Endothelial cell of umbilical vein (primary cell): Measurements from ENCODE around the gene POLN. TPM values are rescaled to one million over a fixed set of nuclear protein-coding genes. Genes with fewer than 3 reads are reported as not detected.
A peak's percentile ranks its signal among the peaks of the same experiment; 100 is the strongest.

Experiments
- BruUV-seq: library from RNA; stranded (reverse); fragments of 400-500 nt; replicated peaks from 2 replicates; lab custom pipeline; 2021; lab: Mats Ljungman, UMichigan
- CTCF ChIA-PET: fragments of 300-600, 350-600 bp; sonication (Branson Sonifier 250); formaldehyde crosslinking; loops from one replicate; lab custom pipeline; 2021; ENCODE audit warnings: antibody characterized with exemption, inconsistent platforms; lab: Charles Lee
- POLR2A ChIA-PET: fragments of 300-600, 350-600 bp; sonication (Branson Sonifier 250); formaldehyde crosslinking; loops from one replicate; lab custom pipeline; 2021; ENCODE audit warnings: antibody characterized with exemption, inconsistent platforms; lab: Charles Lee
- DNase-seq: peaks from one replicate; pipeline ENCODE4 v3.0.0-alpha.2; 2011; ENCODE audit warnings: low read depth, low spot score
- FAIRE-seq: peaks from 2 replicates; lab custom pipeline; 2011; peaks lifted over from hg19 to GRCh38; lab: Jason Lieb, UNC
- H2AFZ ChIP-seq: 2 replicates; pipeline ENCODE4 v1.6.0; 2012; ENCODE audit warnings: low read depth, low read length, control low read depth, inconsistent platforms
- H3K27ac ChIP-seq: 2 replicates; pipeline ENCODE4 v1.5.1; 2011; ENCODE audit warnings: low read depth, mild to moderate bottlenecking, control low read depth, low read length, moderate library complexity; ENCODE audit not compliant: insufficient read depth
- H3K27me3 ChIP-seq, 2 experiments: 2 replicates each; pipeline versions ENCODE4 v1.6.0 to v1.6.1; 2011; ENCODE audit warnings: low read length in 2 of 2, mixed read lengths in 1 of 2; ENCODE audit not compliant: control insufficient read depth in 2 of 2, insufficient read depth in 2 of 2
- H3K36me3 ChIP-seq, 2 experiments: 2 replicates in 1 of 2; 3 replicates in 1 of 2; pipeline ENCODE4 v1.5.1; 2011; ENCODE audit warnings: low read length in 2 of 2, mild to moderate bottlenecking in 1 of 2, moderate library complexity in 1 of 2; ENCODE audit not compliant: control insufficient read depth in 2 of 2, insufficient read depth in 2 of 2; ENCODE audit errors: extremely low read depth in 1 of 2
- H3K4me1 ChIP-seq: 3 replicates; pipeline ENCODE4 v1.5.1; 2011; ENCODE audit warnings: mild to moderate bottlenecking, low read length; ENCODE audit not compliant: control insufficient read depth, insufficient read depth; ENCODE audit errors: extremely low read depth
- H3K4me2 ChIP-seq: 2 replicates; pipeline ENCODE4 v1.6.1; 2011; ENCODE audit warnings: low read length, control low read depth, mixed read lengths; ENCODE audit not compliant: insufficient read depth
- H3K4me3 ChIP-seq, 3 experiments: fragments of 200-600 bp in 1 of 3; sonication (generic), shearing (Covaris generic) in 1 of 3; replicated peaks in 1 of 3; 2 replicates each; pipeline ENCODE4 v1.5.1; 2011 to 2016; ENCODE audit warnings: control low read depth in 3 of 3, low read length in 3 of 3, mild to moderate bottlenecking in 2 of 3, inconsistent platforms in 1 of 3, low read depth in 1 of 3, moderate library complexity in 1 of 3; ENCODE audit not compliant: insufficient read depth in 1 of 3
- H3K79me2 ChIP-seq: 2 replicates; pipeline ENCODE4 v1.6.0; 2012; ENCODE audit warnings: low read length, inconsistent platforms; ENCODE audit not compliant: control insufficient read depth, insufficient read depth
- H3K9ac ChIP-seq: replicated peaks from 2 replicates; pipeline ENCODE3; 2011; ENCODE audit warnings: low read length, control low read depth; ENCODE audit not compliant: insufficient read depth; ENCODE audit errors: extremely low read depth
- H3K9me1 ChIP-seq: replicated peaks from 3 replicates; pipeline ENCODE4 v1.6.0; 2011; ENCODE audit warnings: mild to moderate bottlenecking, low read length; ENCODE audit not compliant: control insufficient read depth, insufficient read depth; ENCODE audit errors: extremely low read depth
- H3K9me3 ChIP-seq: replicated peaks from 2 replicates; pipeline ENCODE4 v1.5.1; 2012; ENCODE audit warnings: low read length, inconsistent platforms; ENCODE audit not compliant: control insufficient read depth, insufficient read depth
- H4K20me1 ChIP-seq: replicated peaks from 2 replicates; pipeline ENCODE3; 2011; ENCODE audit warnings: mild to moderate bottlenecking, low read length; ENCODE audit not compliant: control insufficient read depth, insufficient read depth; ENCODE audit errors: extremely low read depth
- CTCF ChIP-seq, 2 donors: IDR thresholded peaks; 1 replicate in 1 of 2; 2 replicates in 1 of 2; pipeline ENCODE4 v1.5.1; 2011; ENCODE audit warnings: low read length in 2 of 2, mild to moderate bottlenecking in 2 of 2, moderate library complexity in 2 of 2, control low read depth in 1 of 2, inconsistent platforms in 1 of 2, low read depth in 1 of 2; ENCODE audit not compliant: insufficient read depth in 1 of 2; ENCODE audit errors: extremely low read depth in 1 of 2
- EZH2 ChIP-seq: IDR thresholded peaks from 2 replicates; pipeline ENCODE4 v1.6.1; 2012; ENCODE audit warnings: borderline replicate concordance, low read depth, mild to moderate bottlenecking, moderate library complexity, low read length, inconsistent platforms; ENCODE audit not compliant: severe bottlenecking
- FOS ChIP-seq: IDR thresholded peaks from 2 replicates; pipeline ENCODE4 v1.6.1; 2011; ENCODE audit warnings: mild to moderate bottlenecking, low read length, moderate library complexity, borderline replicate concordance; ENCODE audit not compliant: insufficient read depth
- GATA2 ChIP-seq: IDR thresholded peaks from 2 replicates; pipeline ENCODE4 v1.7.0; 2011; ENCODE audit warnings: low read depth, mild to moderate bottlenecking, moderate library complexity, mixed read lengths, low read length; ENCODE audit not compliant: insufficient read length, insufficient read depth
- JUN ChIP-seq: IDR thresholded peaks from 2 replicates; pipeline ENCODE4 v1.6.1; 2011; ENCODE audit warnings: borderline replicate concordance, low read depth; ENCODE audit not compliant: insufficient read length, insufficient read depth
- MAX ChIP-seq: IDR thresholded peaks from 2 replicates; pipeline ENCODE4 v1.6.1; 2011; ENCODE audit not compliant: insufficient read depth, insufficient read length
- POLR2A ChIP-seq: IDR thresholded peaks from 2 replicates; pipeline ENCODE4 v1.6.1; 2012; ENCODE audit warnings: low read depth, mild to moderate bottlenecking, control low read depth, low read length
- POLR2AphosphoS5 ChIP-seq: IDR thresholded peaks from 2 replicates; pipeline ENCODE4 v1.6.1; 2012; ENCODE audit warnings: low read depth, mild to moderate bottlenecking, control low read depth, low read length, moderate library complexity; ENCODE audit not compliant: insufficient read depth
- dilution Hi-C: fragments of 300-500 bp; cut with MboI; formaldehyde crosslinking; loops from one replicate; pipeline ENCODE4 v1.15.0; 2019; ENCODE audit warnings: low sequenced_read_pairs; ENCODE audit not compliant: extremely low pct_ligation_motif_present
- intact Hi-C: fragments of 100-400 bp; cut with micrococcal nuclease; formaldehyde crosslinking; loops from one replicate; pipeline ENCODE4 v1.10.0; 2022
- polyA plus RNA-seq, 4 experiments: library from polyadenylated mRNA; depleted of rRNA in 3 of 4; stranded (reverse) in 3 of 4; unstranded in 1 of 4; fragments of >200 nt; gene quantifications; 2 replicates each; pipeline versions ENCODE4 v1.2.1 to v1.2.3, GENCODE V29; 2011 to 2012; ENCODE audit warnings: missing spikeins in 1 of 4
- total RNA-seq: library from RNA; stranded (reverse); gene quantifications from 2 replicates; pipeline ENCODE4 v1.2.3, GENCODE V29; 2021

The POLN gene
- total and polyA plus RNA-seq, 2 donors (not counting 3 experiments of a cell fraction or from before 2014, with no cell fraction given) = 1.3 to 4.2 TPM

DNA sequence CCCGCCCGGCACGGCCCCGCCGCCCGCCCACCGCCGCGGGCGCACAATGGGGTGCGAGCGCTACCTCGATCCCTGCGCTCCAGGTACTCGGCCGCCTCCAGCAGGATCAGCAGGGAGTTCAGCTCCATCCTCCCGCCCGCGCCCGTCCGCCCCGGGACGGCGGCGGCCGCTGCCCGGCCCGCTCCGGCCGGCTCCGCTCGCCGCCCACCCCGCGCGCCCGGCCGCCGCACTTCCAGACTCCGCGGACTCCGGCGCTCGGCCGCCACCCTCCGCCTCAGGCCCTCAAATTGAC, 19.9 kb upstream of the POLN start, which contains the start of gene MXD4:
Gene MXD4 (minus strand): TSS at position 257 of the 292 bp plus-strand sequence. CDS start 129 bp downstream, at position 128.
- TF ChIP-seq CTCF (IDR thresholded peaks at IDR 0.05; ENCODE audit: extremely low read depth in 1 of 2, insufficient read depth in 1 of 2, low read depth in 1 of 2, low read length in 2 of 2) (no peak), EZH2 (no peak), MAX (no peak), GATA2 (no peak), FOS (no peak), POLR2A (no peak), POLR2AphosphoS5 (no peak), JUN (no peak)
- ChIA-PET CTCF (interaction anchor here (0.7 to 1.3 kb wide), 7 partner anchors 42 to 190 kb away, joined by 3 to 5 read pairs (median 3); no protein-coding TSS in a partner anchor), POLR2A (interaction anchor here (0.6 to 1.0 kb wide), 4 partner anchors 23 to 207 kb away, joined by 3 to 5 read pairs (median 4); partner anchors contain the start of gene RNF4)
- peak within 1 kb of the TSS; percentile 63 to 72 (median 70) for H3K4me3 ChIP-seq
- DNase-seq = no peak
- peak within 1 kb of the TSS; percentile 66 for H3K27ac ChIP-seq
- no peaks in the 10 kb centered on the region for H3K9me1 ChIP-seq
- peaks cover 0 to 17% of the 10 kb centered on the region in 2 experiments for H3K36me3 ChIP-seq
- peak within 1 kb of the TSS; percentile 71 for H3K9ac ChIP-seq
- H3K79me2 ChIP-seq = peaks cover 15% of the 10 kb centered on the region
- dilution Hi-C loops = no loop called here
- FAIRE-seq = no peak
- peaks cover 17% of the 10 kb centered on the region for H3K4me1 ChIP-seq
- H3K4me2 ChIP-seq = peak within 1 kb of the TSS; percentile 81
- peak within 1 kb of the TSS; percentile 75 for H2AFZ ChIP-seq
- intact Hi-C loops = loop anchor here (1.0 to 2.0 kb wide), 4 partner anchors 19 to 201 kb away; partner anchors contain the start of genes CFAP99, HAUS3, POLN and ZFYVE28
- no TSS peak for BruUV-seq
- H4K20me1 ChIP-seq = no peaks in the 10 kb centered on the region
- H3K27me3 ChIP-seq = no peaks in the 10 kb centered on the region
- H3K9me3 ChIP-seq = no peaks in the 10 kb centered on the region
